Colonic mucosa (tissue), 4 donors: ENCODE results near the gene ZNF536. TPM values are rescaled to one million over a fixed set of nuclear protein-coding genes. Genes with fewer than 3 reads are reported as not detected.

Experiments
- DNase-seq: peaks from one replicate; pipeline ENCODE4 v3.0.0-alpha.2; 2020
- H3K27ac ChIP-seq: fragments of 200-600 bp; one replicate; pipeline ENCODE4 v1.8.0; 2021
- H3K27me3 ChIP-seq: fragments of 200-600 bp; one replicate; pipeline ENCODE4 v1.8.0; 2021
- H3K36me3 ChIP-seq: fragments of 200-600 bp; one replicate; pipeline ENCODE4 v1.8.0; 2021
- H3K4me1 ChIP-seq: fragments of 200-600 bp; one replicate; pipeline ENCODE4 v1.8.0; 2021; ENCODE audit warnings: mild to moderate bottlenecking
- H3K4me3 ChIP-seq: fragments of 200-600 bp; one replicate; pipeline ENCODE4 v1.8.0; 2021
- H3K9ac ChIP-seq, 2 donors: one replicate each; pipeline ENCODE4 v1.7.0; 2013; ENCODE audit warnings: control low read depth in 2 of 2, low read depth in 2 of 2, low read length in 2 of 2
- H3K9me3 ChIP-seq: fragments of 200-600 bp; one replicate; pipeline ENCODE4 v1.8.0; 2021
- CTCF ChIP-seq: fragments of 200-600 bp; IDR thresholded peaks from one replicate; pipeline ENCODE4 v1.8.0; 2022; ENCODE audit warnings: antibody characterized with exemption, mild to moderate bottlenecking
- intact Hi-C: fragments of 100-400 bp; cut with DNase I; formaldehyde crosslinking; loops from one replicate; pipeline ENCODE4 v1.14.1; 2022
- total RNA-seq, 2 donors: library from RNA; stranded (reverse); fragmentation: NEBNext Ultra II Directional in 1 of 2; extraction: Animal tissue kit (Norgen Biotek cat#: 25700) in 1 of 2; gene quantifications; one replicate each; pipeline ENCODE4 v1.2.1, GENCODE V29; 2021
- donor health status: healthy.
- donor health status: DM: no; HTN: no; CAD: no.
- donor health status: DM: no; HTN: no; CAD: no.

ZNF536 gene
- total RNA-seq, 2 donors from 2014 or later = 1.3 to 1.4 TPM

GRCh38 chr19:30558793-30559192 lies 186.6 kb downstream of the ZNF536 start:
- intact Hi-C loops = no loop called here

GRCh38 chr19:30559446-30559845 lies 187.3 kb downstream of the ZNF536 start:
- Histone ChIP-seq H3K27me3 (no peaks in the 10 kb centered on the region), H3K9me3 (no peaks in the 10 kb centered on the region), H3K27ac (no peak overlapping the region), H3K4me3 (no peak overlapping the region), H3K9ac (no peak overlapping the region), H3K36me3 (no peaks in the 10 kb centered on the region), H3K4me1 (no peaks in the 10 kb centered on the region)
- TF ChIP-seq CTCF = no peak
- intact Hi-C loops = no loop called here
- DNase-seq = no peak

More at GRCh38 chr19:30558793-30559192, 186.6 kb downstream of the ZNF536 start:
- no peak overlapping the region for H3K27ac ChIP-seq
- H3K36me3 ChIP-seq = no peaks in the 10 kb centered on the region
- TF ChIP-seq CTCF = no peak
- H3K9ac ChIP-seq = no peak overlapping the region
- H3K27me3 ChIP-seq = no peaks in the 10 kb centered on the region
- DNase-seq = no peak
- H3K9me3 ChIP-seq = no peaks in the 10 kb centered on the region
- no peak overlapping the region for H3K4me3 ChIP-seq
- no peaks in the 10 kb centered on the region for H3K4me1 ChIP-seq

- Histone ChIP-seq H3K9ac (no peak overlapping the region), H3K27ac (no peak overlapping the region), H3K36me3 (no peaks in the 10 kb centered on the region), H3K4me1 (no peaks in the 10 kb centered on the region), H3K27me3 (no peaks in the 10 kb centered on the region), H3K4me3 (no peak overlapping the region), H3K9me3 (no peaks in the 10 kb centered on the region)
- DNase-seq = no peak
- intact Hi-C loops = no loop called here
- no peak for TF ChIP-seq CTCF
Observed at GRCh38 chr19:30562981-30563380, 190.8 kb downstream of the ZNF536 start.

- H3K36me3 ChIP-seq = no peaks in the 10 kb centered on the region
- H3K4me1 ChIP-seq = no peaks in the 10 kb centered on the region
- no peak overlapping the region for H3K9ac ChIP-seq
- H3K27ac ChIP-seq = no peak overlapping the region
- no peaks in the 10 kb centered on the region for H3K27me3 ChIP-seq
- TF ChIP-seq CTCF = no peak
- intact Hi-C loops = no loop called here
- no peak overlapping the region for H3K4me3 ChIP-seq
- DNase-seq = no peak
- H3K9me3 ChIP-seq = no peaks in the 10 kb centered on the region
Observed at GRCh38 chr19:30563691-30564090, 191.5 kb downstream of the ZNF536 start.

GRCh38 chr19:30564551-30565011 lies 192.4 kb downstream of the ZNF536 start:
- no peak overlapping the region for H3K4me3 ChIP-seq
- no peak for TF ChIP-seq CTCF
- no peak for DNase-seq

More at GRCh38 chr19:30564551-30565011, 192.4 kb downstream of the ZNF536 start:
- H3K9ac ChIP-seq = no peak overlapping the region
- no peaks in the 10 kb centered on the region for H3K4me1 ChIP-seq
- no peak overlapping the region for H3K27ac ChIP-seq
- intact Hi-C loops = no loop called here
- H3K27me3 ChIP-seq = no peaks in the 10 kb centered on the region
- no peaks in the 10 kb centered on the region for H3K36me3 ChIP-seq
- H3K9me3 ChIP-seq = no peaks in the 10 kb centered on the region
